ENCODE data around the gene SSTR3. TPM values are rescaled to one million over a fixed set of nuclear protein-coding genes. Genes with fewer than 3 reads are reported as not detected.

The SSTR3 gene
- total RNA-seq, 4 donors from 2014 or later, result not detected

DNA sequence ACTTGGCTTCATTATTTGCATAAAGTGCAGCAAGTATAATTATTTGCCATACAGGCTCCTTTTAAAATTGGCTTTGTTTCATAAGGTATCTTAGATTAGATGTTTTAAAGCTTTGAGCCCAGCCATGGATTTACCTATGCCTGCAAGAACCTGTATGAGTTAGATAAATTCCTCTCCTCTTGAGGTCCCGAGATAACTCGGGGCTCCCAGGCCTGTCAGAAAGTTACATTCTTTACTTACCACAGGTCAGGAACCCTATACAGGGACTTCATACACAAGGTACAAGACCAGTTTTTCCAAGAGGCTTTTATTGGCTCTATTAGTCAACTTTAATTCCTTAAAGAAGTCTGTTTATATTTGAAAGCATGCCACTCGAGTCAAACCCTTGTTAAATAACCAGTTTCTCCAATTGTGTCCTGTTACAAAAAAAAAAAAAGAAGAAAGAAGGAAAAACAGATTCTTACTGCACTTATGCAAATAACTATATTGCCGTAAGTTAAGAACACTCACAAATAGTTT is 22.0 kb downstream of the SSTR3 start:
- intact Hi-C loops (cut with DNase I), result no loop called here
- 54% methylated on average over 4 of the region's 4 CpGs for WGBS
- H3K4me1 ChIP-seq, result peaks cover 37 to 49% (median 46%) of the 10 kb centered on the region in 4 donors

DNA sequence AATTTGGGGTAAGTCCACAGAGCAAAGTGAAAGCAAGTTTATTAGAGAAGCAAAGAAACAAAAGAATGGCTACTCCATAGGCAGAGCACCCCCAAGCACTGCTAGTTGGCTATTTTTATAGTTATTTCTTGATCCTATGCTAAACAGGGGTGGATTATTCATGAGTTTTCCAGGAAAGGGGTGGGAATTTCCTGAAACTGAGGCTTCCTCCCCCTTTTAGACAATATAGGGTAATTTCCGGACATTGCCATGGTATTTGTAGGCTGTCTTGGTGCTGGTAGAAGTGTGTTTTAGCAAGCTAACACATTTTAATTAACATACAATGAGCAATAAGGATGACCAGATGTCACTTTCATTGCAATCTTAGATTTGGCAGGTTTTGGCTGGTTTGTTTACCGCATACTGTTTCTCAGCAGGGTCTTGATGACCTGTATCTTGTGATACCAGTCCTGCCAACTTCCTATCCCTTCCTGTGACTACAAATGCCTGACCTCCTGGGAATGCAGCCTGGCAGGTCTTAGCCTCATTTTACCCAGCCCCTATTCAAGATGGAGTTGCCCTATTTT is 23.3 kb downstream of the SSTR3 start:
- 71% methylated on average over 2 of the region's 2 CpGs for WGBS
- Histone ChIP-seq H3K4me3 (peak overlapping the region in 1 of 4 donors; percentile 43), H3K27ac (replicated peaks in 1 of 4) (peak overlapping the region; percentile 70 to 84 (median 77)), H3K9me3 (no peaks in the 10 kb centered on the region), H3K4me1 (peaks cover 35 to 49% (median 46%) of the 10 kb centered on the region in 4 donors), H3K27me3 (no peaks in the 10 kb centered on the region), H3K36me3 (no peaks in the 10 kb centered on the region)
- DNase-seq (ENCODE audit: extremely low spot score), result no peak
- intact Hi-C loops (cut with DNase I), result loop anchor here (5.0 kb wide), 1 partner anchor 412 kb away; the partner anchor contains the start of gene IFT27
- TF ChIP-seq POLR2A (IDR thresholded peaks at IDR 0.05; ENCODE audit: low read depth) (no peak), EP300 (IDR thresholded peaks at IDR 0.05) (no peak), POLR2AphosphoS5 (IDR thresholded peaks at IDR 0.05) (no peak)
- TF ChIP-seq, protein P1, sequence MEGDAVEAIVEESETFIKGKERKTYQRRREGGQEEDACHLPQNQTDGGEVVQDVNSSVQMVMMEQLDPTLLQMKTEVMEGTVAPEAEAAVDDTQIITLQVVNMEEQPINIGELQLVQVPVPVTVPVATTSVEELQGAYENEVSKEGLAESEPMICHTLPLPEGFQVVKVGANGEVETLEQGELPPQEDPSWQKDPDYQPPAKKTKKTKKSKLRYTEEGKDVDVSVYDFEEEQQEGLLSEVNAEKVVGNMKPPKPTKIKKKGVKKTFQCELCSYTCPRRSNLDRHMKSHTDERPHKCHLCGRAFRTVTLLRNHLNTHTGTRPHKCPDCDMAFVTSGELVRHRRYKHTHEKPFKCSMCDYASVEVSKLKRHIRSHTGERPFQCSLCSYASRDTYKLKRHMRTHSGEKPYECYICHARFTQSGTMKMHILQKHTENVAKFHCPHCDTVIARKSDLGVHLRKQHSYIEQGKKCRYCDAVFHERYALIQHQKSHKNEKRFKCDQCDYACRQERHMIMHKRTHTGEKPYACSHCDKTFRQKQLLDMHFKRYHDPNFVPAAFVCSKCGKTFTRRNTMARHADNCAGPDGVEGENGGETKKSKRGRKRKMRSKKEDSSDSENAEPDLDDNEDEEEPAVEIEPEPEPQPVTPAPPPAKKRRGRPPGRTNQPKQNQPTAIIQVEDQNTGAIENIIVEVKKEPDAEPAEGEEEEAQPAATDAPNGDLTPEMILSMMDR (IDR thresholded peaks at IDR 0.05), result no peak

More for the DNA sequence above, 22.0 kb downstream of the SSTR3 start:
- TF ChIP-seq, protein P1 (IDR thresholded peaks at IDR 0.05), result no peak
- TF ChIP-seq POLR2AphosphoS5 (IDR thresholded peaks at IDR 0.05) (no peak), EP300 (IDR thresholded peaks at IDR 0.05) (no peak), POLR2A (IDR thresholded peaks at IDR 0.05; ENCODE audit: low read depth) (no peak)
- DNase-seq (ENCODE audit: extremely low spot score), result no peak
- H3K4me3 ChIP-seq, result no peak overlapping the region
- peak overlapping the region in 1 of 4 donors; percentile 84 for H3K27ac ChIP-seq (replicated peaks in 1 of 4)
- no peaks in the 10 kb centered on the region for H3K27me3 ChIP-seq
- H3K9me3 ChIP-seq, result no peaks in the 10 kb centered on the region
- H3K36me3 ChIP-seq, result no peaks in the 10 kb centered on the region

DNA sequence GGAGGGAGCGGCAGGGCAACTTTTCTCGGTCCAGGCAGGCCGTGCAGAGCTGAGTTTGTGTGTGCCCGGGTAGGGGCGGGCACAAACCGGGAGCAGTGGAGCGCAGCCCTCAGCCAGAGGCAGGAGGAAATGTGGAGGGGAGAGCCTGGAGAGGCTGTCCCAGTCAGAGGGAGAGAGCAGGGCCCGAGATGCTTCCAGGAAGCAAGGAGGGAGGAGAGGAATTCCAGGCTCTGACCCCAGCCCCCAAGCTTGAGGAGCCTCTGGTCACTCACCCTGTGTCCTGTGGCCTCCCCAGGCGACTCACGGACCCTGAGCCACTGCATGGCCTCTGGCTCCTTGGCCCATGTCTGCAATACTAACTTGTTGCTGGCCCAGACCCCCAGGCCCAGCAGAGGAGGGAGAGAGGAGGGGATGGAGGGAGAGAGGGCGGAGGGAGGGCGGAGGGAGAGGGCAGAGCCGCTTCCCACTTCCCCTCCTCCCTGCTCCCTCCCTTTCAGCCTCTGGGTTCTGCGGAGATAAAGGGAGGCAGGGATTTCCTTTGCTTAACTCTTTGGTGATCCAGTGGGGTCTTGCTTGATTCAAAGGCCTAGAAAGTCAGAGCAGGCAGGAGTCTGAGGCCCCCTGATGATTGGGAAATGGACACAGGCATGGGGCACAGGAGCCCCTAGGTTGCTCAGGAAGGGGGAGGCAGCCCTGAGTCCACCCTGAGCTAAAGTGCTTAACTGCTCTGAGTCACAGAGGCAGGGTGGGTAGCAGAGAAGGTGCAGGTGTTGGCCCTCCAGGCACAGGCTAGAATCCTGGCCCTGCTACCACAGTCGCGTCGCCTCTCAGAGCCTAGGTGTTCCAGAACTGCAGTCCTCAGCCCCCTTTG is 24.2 kb downstream of the SSTR3 start, which contains the start of gene C1QTNF6:
TSS of gene C1QTNF6 (minus strand) at position 357 of the 871 bp plus-strand sequence. CDS start at position 323, 34 bp downstream.
- H3K36me3 ChIP-seq, result no peaks in the 10 kb centered on the region

DNA sequence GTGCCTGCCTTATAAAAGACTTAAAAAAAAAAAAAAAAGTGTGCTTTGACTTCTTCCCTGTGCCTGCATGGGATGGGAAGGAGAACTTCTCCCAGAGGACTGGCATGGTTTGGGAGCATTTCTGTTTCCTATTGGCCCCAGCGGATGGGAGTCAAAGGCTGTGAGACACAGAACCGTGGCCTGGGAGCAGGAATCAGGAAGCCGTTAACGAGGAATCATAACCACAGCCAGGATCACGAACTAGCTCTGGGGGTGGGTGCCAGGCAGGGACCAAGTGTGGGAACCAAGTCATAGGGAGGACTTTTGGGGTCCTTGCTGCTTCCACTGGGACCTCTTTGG is 24.8 kb downstream of the SSTR3 start:
- peaks cover 0 to 2% (median 0%) of the 10 kb centered on the region in 4 donors for H3K36me3 ChIP-seq
- DNase-seq (ENCODE audit: extremely low spot score), result no peak
- H3K9me3 ChIP-seq, result no peaks in the 10 kb centered on the region
- TF ChIP-seq EP300 (IDR thresholded peaks at IDR 0.05), result no peak
- TF ChIP-seq, protein P1 (IDR thresholded peaks at IDR 0.05), result no peak
- TF ChIP-seq POLR2AphosphoS5 (IDR thresholded peaks at IDR 0.05), result no peak
- no peak for TF ChIP-seq POLR2A (IDR thresholded peaks at IDR 0.05; ENCODE audit: low read depth)
- peak overlapping the region; percentile 38 to 54 (median 42) for H3K4me3 ChIP-seq
- WGBS, result 10% methylated on average over 5 of the region's 5 CpGs
- no peaks in the 10 kb centered on the region for H3K27me3 ChIP-seq
- H3K27ac ChIP-seq (replicated peaks in 1 of 4), result peak overlapping the region; percentile 70 to 84 (median 77)
- intact Hi-C loops (cut with DNase I), result loop anchor here (5.0 kb wide), 1 partner anchor 410 kb away; the partner anchor contains the start of gene IFT27
- H3K4me1 ChIP-seq, result peaks cover 35 to 48% (median 36%) of the 10 kb centered on the region in 4 donors

More for the DNA sequence above, 24.2 kb downstream of the SSTR3 start, which contains the start of gene C1QTNF6:
- no peak for DNase-seq (ENCODE audit: extremely low spot score)
- no peaks in the 10 kb centered on the region for H3K27me3 ChIP-seq
- peaks cover 35 to 48% (median 38%) of the 10 kb centered on the region in 4 donors for H3K4me1 ChIP-seq
- WGBS, result 22% methylated on average over 14 of the region's 17 CpGs
- TF ChIP-seq, protein P1 (IDR thresholded peaks at IDR 0.05), result no peak
- no peak for TF ChIP-seq POLR2AphosphoS5 (IDR thresholded peaks at IDR 0.05)
- TF ChIP-seq POLR2A (IDR thresholded peaks at IDR 0.05; ENCODE audit: low read depth), result no peak
- no peak for TF ChIP-seq EP300 (IDR thresholded peaks at IDR 0.05)
- H3K27ac ChIP-seq (replicated peaks in 1 of 4), result peak within 1 kb of the TSS; percentile 70 to 84 (median 77)
- H3K4me3 ChIP-seq, result peak within 1 kb of the TSS; percentile 38 to 54 (median 42)
- H3K9me3 ChIP-seq, result no peaks in the 10 kb centered on the region
- intact Hi-C loops (cut with DNase I), result loop anchor here (5.0 kb wide), 1 partner anchor 411 kb away; the partner anchor contains the start of gene IFT27
